AG09309 (cell line): ENCODE data around the gene IMPDH1.

Experiments
- DNase-seq: peaks from one replicate; pipeline ENCODE4 v3.0.0-alpha.2; 2010; ENCODE audit warnings: low read depth
- H3K4me3 ChIP-seq: 2 replicates; pipeline ENCODE4 v1.5.1; 2011; ENCODE audit warnings: mild to moderate bottlenecking, low read depth, low read length, moderate library complexity; ENCODE audit not compliant: control insufficient read depth
- CTCF ChIP-seq: IDR thresholded peaks from 2 replicates; pipeline ENCODE4 v1.5.1; 2011; ENCODE audit warnings: mild to moderate bottlenecking, low read depth, low read length, inconsistent platforms; ENCODE audit not compliant: insufficient read depth, control insufficient read depth; ENCODE audit errors: missing control alignments

The IMPDH1 gene

DNA sequence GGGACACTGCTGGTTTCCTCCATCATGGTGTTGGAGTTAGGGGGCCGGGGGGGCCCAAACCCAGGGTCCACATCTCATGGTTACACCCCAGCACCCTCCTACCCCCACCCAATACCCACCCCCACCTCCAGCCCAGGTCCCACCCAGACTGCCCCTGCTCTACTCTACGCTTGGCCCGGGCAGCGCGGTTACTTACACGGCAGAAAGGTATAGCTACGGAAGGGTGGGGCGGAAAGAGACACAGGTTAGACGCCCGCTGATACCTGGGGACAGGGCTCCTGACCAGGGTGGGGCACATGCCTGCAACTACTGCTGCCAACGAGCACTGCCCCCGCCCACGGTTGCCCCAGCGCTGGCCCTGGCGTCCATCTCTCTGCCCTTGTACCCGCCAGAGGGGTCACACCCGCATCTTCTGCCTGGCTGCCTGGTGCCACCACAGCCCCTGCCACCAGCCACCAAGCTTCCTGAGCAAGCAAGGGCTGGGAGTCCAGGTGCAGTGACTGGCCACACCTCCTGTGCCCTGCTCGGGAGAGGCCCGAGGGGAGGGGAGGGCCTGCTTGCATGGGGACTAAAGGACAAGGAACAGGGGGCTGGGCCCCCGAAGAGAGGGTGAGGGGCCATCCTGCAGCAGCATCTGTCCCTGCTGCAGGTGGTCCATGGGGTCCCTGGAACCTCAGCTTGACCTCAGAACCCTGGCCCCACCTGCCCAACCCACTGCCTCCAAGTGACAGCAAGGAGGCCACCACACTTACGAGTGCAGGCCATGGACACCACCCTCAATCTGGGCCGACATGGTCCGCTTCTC lies 16.1 kb downstream of the IMPDH1 start:
- no peak overlapping the region for H3K4me3 ChIP-seq
- no peak for DNase-seq
- no peak for TF ChIP-seq CTCF

DNA sequence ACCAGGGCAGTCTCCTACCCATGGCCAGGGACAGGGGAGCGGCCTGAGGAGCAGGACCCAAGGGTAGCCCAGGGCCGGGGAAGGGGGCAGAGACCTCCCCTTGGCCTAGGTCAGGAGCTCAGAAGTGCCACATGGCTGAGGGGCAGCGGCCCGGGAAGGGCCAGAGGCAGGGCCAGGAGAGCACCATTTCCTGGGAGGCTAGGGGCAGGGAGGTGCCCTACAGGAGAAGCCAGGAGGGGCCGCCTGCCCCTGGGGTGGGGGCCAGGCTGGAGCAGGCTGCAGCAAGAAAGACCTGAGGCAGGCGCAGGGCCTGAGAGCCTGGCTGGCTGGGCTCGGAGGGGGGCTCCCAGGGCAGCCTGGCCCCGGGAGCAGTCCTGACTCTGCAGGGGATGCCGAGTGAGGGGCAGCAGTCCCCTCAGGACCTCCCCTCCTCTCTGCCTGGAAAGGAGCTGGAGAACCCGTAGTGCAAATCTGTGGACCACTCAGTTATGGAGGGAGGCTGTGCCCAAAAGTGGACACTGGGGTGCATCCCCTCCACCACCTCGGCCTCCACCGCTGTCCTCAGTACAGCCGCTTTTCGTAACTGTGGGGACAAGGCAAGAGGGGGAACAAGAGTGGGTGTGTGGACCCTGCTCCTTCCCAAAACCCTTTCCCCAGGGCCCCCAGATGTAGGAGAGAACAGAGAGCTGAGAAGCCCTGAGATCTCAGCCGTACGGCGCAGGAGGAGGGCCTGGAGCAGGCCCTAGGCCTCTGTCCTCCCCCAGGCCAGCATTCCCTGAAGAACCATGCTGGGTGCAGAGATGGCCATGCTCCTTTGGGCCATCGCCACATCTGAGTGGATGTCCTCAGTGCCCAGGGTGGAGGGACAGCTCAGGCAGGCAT lies 17.1 kb downstream of the IMPDH1 start:
- no peak for DNase-seq
- no peak for TF ChIP-seq CTCF

DNA sequence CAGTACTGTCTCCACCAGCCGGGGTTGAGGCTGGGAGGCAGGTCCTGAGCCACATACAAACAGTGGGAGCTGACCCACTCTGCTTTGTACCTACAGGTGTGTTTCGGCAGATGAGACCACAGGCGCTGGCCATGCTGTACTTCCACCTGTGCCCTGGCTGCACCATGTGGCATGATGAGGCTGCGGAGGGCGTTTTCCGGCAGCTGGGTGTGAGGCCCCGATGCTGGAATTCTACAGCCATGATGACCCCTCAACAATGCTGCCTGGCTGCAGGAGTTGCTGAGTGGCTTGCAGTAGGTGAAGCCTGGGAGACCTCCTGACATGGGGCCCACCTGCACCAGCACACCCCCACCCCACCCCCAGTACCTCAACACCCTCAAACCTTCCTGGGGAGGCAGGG lies 18.0 kb downstream of the IMPDH1 start:
- H3K4me3 ChIP-seq = no peak overlapping the region
- TF ChIP-seq CTCF = no peak
- no peak for DNase-seq

More for the DNA sequence above, 17.1 kb downstream of the IMPDH1 start:
- no peak overlapping the region for H3K4me3 ChIP-seq

DNA sequence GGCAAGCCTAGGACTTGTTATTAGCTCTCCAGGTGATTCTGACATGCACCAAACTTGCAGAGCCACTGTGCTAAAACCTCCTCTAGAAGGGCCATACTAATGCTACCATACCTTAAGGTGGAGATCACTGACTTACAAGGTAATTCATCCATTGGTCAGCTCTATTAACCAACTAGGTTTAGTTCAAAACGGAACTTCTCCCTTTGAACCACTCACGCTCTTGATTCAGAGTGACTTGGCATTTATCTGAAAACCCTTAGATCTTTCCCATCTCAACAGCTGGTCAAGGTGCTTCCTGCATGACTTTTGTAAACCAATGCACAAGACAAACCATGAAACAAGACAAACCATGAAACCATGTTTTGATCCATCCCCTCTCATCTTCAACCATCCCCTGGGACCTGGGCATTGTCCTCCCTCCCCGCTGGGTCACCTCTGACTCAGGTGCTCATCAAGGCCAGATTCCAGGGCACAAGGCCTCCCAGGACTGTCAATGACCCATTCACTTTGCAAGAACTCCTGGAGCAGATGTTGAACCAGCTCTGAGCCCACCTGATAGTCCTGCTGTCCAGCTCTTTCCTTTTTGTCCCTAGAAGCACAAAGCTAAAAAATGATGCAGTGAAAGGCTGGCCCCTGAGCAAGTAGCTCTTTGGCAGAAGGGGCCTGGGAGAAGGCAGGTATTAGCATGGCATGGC lies 18.8 kb downstream of the IMPDH1 start:
- no peak overlapping the region for H3K4me3 ChIP-seq
- DNase-seq = no peak

DNA sequence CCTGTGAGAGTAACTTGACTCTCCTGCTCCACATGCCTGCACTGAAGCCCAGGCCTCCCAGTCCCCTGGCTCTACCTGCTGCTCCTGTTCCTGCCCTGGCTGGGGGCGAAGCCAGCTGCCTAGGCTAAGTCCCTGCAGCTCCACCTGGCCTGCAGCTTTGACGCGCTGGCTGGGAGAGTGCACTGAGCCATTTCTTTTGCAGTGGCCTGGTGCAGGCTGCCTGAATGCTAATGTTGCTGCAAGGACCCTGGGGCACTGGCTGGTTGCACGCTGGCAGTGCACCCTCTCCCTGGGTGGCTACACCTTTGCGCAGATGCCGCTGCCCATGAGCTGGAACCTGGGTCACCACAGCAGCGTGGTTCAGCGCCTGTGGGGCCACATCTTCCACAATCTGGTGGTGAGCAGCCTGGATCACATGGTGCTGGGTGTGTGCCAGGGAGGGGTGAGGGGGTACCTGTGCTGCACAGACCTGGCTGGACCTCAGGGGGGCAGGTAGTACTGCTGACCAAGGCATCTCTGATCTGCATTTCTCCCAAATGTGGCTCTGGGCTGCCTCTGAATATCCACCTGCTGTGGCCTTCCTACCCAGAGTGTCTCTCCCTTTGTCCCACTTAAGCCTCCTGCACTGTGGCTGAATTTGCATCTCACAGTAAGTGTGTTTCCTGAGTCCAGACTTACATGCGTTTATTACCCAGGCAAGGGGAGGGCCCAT lies 20.0 kb downstream of the IMPDH1 start:
- TF ChIP-seq CTCF = no peak
- no peak overlapping the region for H3K4me3 ChIP-seq
- no peak for DNase-seq

More for the DNA sequence above, 18.8 kb downstream of the IMPDH1 start:
- TF ChIP-seq CTCF = no peak
